Measurements from ENCODE around the gene HNMT.

HNMT gene

DNA sequence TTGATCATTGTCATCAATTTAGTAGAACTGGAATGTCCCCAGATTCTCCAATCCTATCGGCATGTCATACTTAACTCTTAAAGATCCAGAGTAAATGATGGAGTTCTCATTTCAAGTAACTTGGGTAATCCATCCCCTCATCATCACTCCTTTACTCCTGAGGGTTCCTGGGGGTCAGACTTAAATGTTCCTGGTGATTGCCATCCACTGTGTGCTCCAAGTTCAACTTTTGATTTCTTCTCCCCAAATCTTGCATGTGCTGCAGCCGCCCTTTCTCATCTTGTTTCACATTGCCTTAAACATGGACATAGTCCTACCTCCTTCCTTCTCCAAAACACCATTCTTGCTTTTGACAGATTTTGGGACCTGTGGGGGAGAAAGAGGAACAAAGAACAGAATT lies 43.2 kb downstream of the HNMT start:
- TF ChIP-seq, protein P1, sequence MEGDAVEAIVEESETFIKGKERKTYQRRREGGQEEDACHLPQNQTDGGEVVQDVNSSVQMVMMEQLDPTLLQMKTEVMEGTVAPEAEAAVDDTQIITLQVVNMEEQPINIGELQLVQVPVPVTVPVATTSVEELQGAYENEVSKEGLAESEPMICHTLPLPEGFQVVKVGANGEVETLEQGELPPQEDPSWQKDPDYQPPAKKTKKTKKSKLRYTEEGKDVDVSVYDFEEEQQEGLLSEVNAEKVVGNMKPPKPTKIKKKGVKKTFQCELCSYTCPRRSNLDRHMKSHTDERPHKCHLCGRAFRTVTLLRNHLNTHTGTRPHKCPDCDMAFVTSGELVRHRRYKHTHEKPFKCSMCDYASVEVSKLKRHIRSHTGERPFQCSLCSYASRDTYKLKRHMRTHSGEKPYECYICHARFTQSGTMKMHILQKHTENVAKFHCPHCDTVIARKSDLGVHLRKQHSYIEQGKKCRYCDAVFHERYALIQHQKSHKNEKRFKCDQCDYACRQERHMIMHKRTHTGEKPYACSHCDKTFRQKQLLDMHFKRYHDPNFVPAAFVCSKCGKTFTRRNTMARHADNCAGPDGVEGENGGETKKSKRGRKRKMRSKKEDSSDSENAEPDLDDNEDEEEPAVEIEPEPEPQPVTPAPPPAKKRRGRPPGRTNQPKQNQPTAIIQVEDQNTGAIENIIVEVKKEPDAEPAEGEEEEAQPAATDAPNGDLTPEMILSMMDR (IDR thresholded peaks at IDR 0.05; ENCODE audit: borderline replicate concordance, extremely low read depth, low read length, poor library complexity, severe bottlenecking) = no peak
- TF ChIP-seq EZH2 (IDR thresholded peaks at IDR 0.05; ENCODE audit: borderline replicate concordance, low read depth, low read length, severe bottlenecking) = no peak

DNA sequence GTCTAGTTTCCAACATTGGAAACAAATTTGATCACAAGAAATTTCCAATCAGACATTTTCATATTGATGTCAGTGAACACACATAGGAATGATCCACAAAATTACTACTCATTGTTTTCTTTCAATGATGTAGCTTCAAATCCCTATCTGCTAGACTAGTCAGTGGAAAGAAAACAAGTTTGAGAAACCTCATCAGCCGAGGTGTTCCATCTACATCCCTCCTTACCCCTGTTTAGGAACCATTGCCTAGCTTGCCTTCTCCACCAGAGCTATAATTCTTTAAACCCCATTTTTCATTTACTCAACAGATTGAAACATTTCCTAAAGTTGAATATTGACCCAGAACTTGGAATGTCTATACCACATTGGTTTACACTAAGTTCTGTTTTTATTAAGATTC lies 45.3 kb downstream of the HNMT start:
- Histone ChIP-seq H3K4me1 (ENCODE audit: insufficient read depth, low read length) (no peaks in the 10 kb centered on the region), H2AFZ (ENCODE audit: low read depth, low read length) (no peak overlapping the region), H3K9me3 (ENCODE audit: insufficient read depth, low read length, severe bottlenecking) (no peaks in the 10 kb centered on the region), H3K9ac (ENCODE audit: low read depth, low read length) (no peak overlapping the region), H3K4me3 (ENCODE audit: low read depth in 1 of 2, low read length in 2 of 2) (no peak overlapping the region), H3K36me3 (ENCODE audit: insufficient read depth, low read length) (no peaks in the 10 kb centered on the region), H3K27ac (ENCODE audit: low read length) (no peak overlapping the region), H4K20me1 (ENCODE audit: insufficient read depth, low read length) (no peaks in the 10 kb centered on the region), H3K27me3 (ENCODE audit: insufficient read depth, low read length, poor library complexity) (no peaks in the 10 kb centered on the region), H3K79me2 (ENCODE audit: insufficient read depth, low read length) (no peaks in the 10 kb centered on the region), H3K4me2 (ENCODE audit: insufficient read depth, low read length) (no peak overlapping the region)
- ATAC-seq (ENCODE audit: insufficient read depth, low read depth) (no peak), DNase-seq (no peak)
- TF ChIP-seq EZH2 (IDR thresholded peaks at IDR 0.05; ENCODE audit: borderline replicate concordance, low read depth, low read length, severe bottlenecking) = no peak
- TF ChIP-seq, protein P1 (IDR thresholded peaks at IDR 0.05; ENCODE audit: borderline replicate concordance, extremely low read depth, low read length, poor library complexity, severe bottlenecking) = no peak

More for the DNA sequence above, 43.2 kb downstream of the HNMT start:
- Histone ChIP-seq H3K4me3 (ENCODE audit: low read depth in 1 of 2, low read length in 2 of 2) (no peak overlapping the region), H3K27me3 (ENCODE audit: insufficient read depth, low read length, poor library complexity) (no peaks in the 10 kb centered on the region), H3K27ac (ENCODE audit: low read length) (no peak overlapping the region), H2AFZ (ENCODE audit: low read depth, low read length) (no peak overlapping the region), H3K9me3 (ENCODE audit: insufficient read depth, low read length, severe bottlenecking) (no peaks in the 10 kb centered on the region), H3K4me1 (ENCODE audit: insufficient read depth, low read length) (no peaks in the 10 kb centered on the region), H3K4me2 (ENCODE audit: insufficient read depth, low read length) (no peak overlapping the region), H4K20me1 (ENCODE audit: insufficient read depth, low read length) (no peaks in the 10 kb centered on the region), H3K9ac (ENCODE audit: low read depth, low read length) (no peak overlapping the region), H3K36me3 (ENCODE audit: insufficient read depth, low read length) (no peaks in the 10 kb centered on the region), H3K79me2 (ENCODE audit: insufficient read depth, low read length) (no peaks in the 10 kb centered on the region)
- no peak for DNase-seq
- ATAC-seq (ENCODE audit: insufficient read depth, low read depth) = no peak

DNA sequence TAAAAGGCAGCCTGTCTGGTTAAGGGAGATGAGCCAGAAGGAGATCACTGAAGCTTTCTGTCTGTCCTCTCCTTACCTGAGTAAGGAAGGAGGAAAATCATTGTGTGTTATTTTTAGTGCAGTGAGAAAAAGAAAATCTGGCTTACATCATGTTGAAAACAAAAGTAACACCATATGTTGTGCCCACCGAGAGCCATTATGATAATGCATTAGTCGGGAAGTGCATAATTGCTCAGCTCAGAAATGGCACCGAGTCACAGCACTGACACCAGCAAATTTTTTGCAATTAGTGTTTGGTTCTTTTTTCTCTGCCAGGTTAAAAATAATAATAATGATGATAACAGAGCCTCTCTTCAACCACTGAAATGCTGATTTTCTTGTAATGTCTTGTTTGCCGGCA lies 46.6 kb downstream of the HNMT start:
- Histone ChIP-seq H3K9me3 (ENCODE audit: insufficient read depth, low read length, severe bottlenecking) (no peaks in the 10 kb centered on the region), H3K4me1 (ENCODE audit: insufficient read depth, low read length) (no peaks in the 10 kb centered on the region), H3K4me3 (ENCODE audit: low read depth in 1 of 2, low read length in 2 of 2) (no peak overlapping the region), H3K27ac (ENCODE audit: low read length) (no peak overlapping the region), H3K4me2 (ENCODE audit: insufficient read depth, low read length) (no peak overlapping the region), H3K36me3 (ENCODE audit: insufficient read depth, low read length) (no peaks in the 10 kb centered on the region), H3K79me2 (ENCODE audit: insufficient read depth, low read length) (no peaks in the 10 kb centered on the region), H4K20me1 (ENCODE audit: insufficient read depth, low read length) (no peaks in the 10 kb centered on the region), H3K9ac (ENCODE audit: low read depth, low read length) (no peak overlapping the region), H3K27me3 (ENCODE audit: insufficient read depth, low read length, poor library complexity) (no peaks in the 10 kb centered on the region), H2AFZ (ENCODE audit: low read depth, low read length) (no peak overlapping the region)
- TF ChIP-seq EZH2 (IDR thresholded peaks at IDR 0.05; ENCODE audit: borderline replicate concordance, low read depth, low read length, severe bottlenecking) = no peak
- TF ChIP-seq, protein P1 (IDR thresholded peaks at IDR 0.05; ENCODE audit: borderline replicate concordance, extremely low read depth, low read length, poor library complexity, severe bottlenecking) = no peak
- ATAC-seq (ENCODE audit: insufficient read depth, low read depth) = no peak
- DNase-seq = no peak

DNA sequence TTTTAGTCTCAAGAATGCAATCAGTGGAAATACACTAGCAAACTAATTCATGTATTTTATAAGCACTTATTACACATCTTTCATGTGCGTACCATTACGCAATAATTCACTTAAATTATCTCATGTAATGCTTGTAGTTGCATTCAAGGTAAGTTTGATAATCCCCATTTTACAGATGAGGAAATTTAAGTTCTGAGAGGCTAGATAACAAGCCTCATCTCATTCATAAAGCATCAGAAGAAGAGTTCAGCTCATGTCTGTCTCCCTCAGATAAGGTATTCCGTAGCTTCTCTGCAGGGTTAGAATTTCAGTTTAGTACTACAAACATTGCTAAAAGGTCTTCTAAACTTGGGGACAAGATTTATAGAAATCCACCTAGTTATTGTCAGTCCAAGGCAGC lies 47.8 kb downstream of the HNMT start:
- no peaks in the 10 kb centered on the region for H3K27me3 ChIP-seq (ENCODE audit: insufficient read depth, low read length, poor library complexity)
- H3K27ac ChIP-seq (ENCODE audit: low read length) = no peak overlapping the region
- ATAC-seq (ENCODE audit: insufficient read depth, low read depth) (no peak), DNase-seq (no peak)
- H3K9me3 ChIP-seq (ENCODE audit: insufficient read depth, low read length, severe bottlenecking) = no peaks in the 10 kb centered on the region
- H4K20me1 ChIP-seq (ENCODE audit: insufficient read depth, low read length) = no peaks in the 10 kb centered on the region
- H3K4me2 ChIP-seq (ENCODE audit: insufficient read depth, low read length) = no peak overlapping the region
- H3K9ac ChIP-seq (ENCODE audit: low read depth, low read length) = no peak overlapping the region
- no peaks in the 10 kb centered on the region for H3K36me3 ChIP-seq (ENCODE audit: insufficient read depth, low read length)
- H2AFZ ChIP-seq (ENCODE audit: low read depth, low read length) = no peak overlapping the region
- H3K79me2 ChIP-seq (ENCODE audit: insufficient read depth, low read length) = no peaks in the 10 kb centered on the region
- TF ChIP-seq, protein P1 (IDR thresholded peaks at IDR 0.05; ENCODE audit: borderline replicate concordance, extremely low read depth, low read length, poor library complexity, severe bottlenecking) = no peak
- no peak for TF ChIP-seq EZH2 (IDR thresholded peaks at IDR 0.05; ENCODE audit: borderline replicate concordance, low read depth, low read length, severe bottlenecking)
- no peaks in the 10 kb centered on the region for H3K4me1 ChIP-seq (ENCODE audit: insufficient read depth, low read length)
- H3K4me3 ChIP-seq (ENCODE audit: low read depth in 1 of 2, low read length in 2 of 2) = no peak overlapping the region

All from DND-41 (cell line).